Measurements from ENCODE around the gene MCM8. TPM values are rescaled to one million over a fixed set of nuclear protein-coding genes. Genes with fewer than 3 reads are reported as not detected.
"Not testable (repeated sequence)": the region's sequence is repeated elsewhere in the genome, so short reads cannot be mapped to it uniquely, and the experiment has no call there.

Gene MCM8
- total RNA-seq, 6 donors from 2014 or later, result 2.9 to 7.5 (median 3.9) TPM

DNA sequence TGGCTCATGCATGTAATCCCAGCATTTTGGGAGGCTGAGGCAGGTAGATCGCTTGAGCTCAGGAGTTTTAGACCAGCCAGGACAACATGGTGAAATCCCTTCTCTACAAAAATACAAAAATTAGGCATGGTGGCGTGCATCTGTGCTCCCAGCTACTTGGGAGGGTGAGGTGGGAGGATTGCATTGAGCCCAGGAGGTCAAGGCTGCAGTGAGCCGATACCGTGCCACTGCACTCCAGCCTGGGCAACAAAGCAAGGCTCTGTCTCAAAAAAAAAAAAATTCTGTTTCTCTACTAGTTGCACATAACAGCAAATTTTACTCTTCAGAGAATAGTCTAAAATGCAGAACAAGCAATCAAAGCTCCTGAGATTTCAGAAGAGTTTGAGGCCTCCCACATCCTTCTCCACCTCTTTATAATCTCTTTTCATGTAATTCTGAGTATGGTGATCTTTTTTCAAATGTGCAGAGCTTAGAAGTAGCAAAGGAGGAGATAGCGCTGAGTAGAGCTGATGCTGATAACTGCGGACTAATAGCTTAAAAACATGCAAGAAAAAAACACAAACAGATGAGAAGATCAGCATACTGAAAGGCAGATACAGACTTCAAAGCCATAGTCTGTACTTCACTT lies 80.1 kb downstream of the MCM8 start:
- H3K36me3 ChIP-seq, result peaks cover 0 to 37% (median 18%) of the 10 kb centered on the region in 4 donors
- H3K27ac ChIP-seq, result no peak overlapping the region
- no peak for TF ChIP-seq POLR2A (IDR thresholded peaks at IDR 0.05)
- TF ChIP-seq POLR2AphosphoS5 (IDR thresholded peaks at IDR 0.05), result no peak
- TF ChIP-seq, protein P1, sequence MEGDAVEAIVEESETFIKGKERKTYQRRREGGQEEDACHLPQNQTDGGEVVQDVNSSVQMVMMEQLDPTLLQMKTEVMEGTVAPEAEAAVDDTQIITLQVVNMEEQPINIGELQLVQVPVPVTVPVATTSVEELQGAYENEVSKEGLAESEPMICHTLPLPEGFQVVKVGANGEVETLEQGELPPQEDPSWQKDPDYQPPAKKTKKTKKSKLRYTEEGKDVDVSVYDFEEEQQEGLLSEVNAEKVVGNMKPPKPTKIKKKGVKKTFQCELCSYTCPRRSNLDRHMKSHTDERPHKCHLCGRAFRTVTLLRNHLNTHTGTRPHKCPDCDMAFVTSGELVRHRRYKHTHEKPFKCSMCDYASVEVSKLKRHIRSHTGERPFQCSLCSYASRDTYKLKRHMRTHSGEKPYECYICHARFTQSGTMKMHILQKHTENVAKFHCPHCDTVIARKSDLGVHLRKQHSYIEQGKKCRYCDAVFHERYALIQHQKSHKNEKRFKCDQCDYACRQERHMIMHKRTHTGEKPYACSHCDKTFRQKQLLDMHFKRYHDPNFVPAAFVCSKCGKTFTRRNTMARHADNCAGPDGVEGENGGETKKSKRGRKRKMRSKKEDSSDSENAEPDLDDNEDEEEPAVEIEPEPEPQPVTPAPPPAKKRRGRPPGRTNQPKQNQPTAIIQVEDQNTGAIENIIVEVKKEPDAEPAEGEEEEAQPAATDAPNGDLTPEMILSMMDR (IDR thresholded peaks at IDR 0.05), result no peak
- TF ChIP-seq EP300 (IDR thresholded peaks at IDR 0.05), result no peak
- WGBS, 2 donors, result 92 to 93% methylated on average over 6 of the region's 6 CpGs
- H3K9me3 ChIP-seq, result no peaks in the 10 kb centered on the region
- H3K4me1 ChIP-seq, result peaks cover 5 to 15% (median 7%) of the 10 kb centered on the region in 4 donors
- ATAC-seq (ENCODE audit: low FRiP score in 2 of 2) (no peak), DNase-seq (no peak)
- H3K4me3 ChIP-seq, result no peak overlapping the region
- H3K27me3 ChIP-seq, result no peaks in the 10 kb centered on the region

DNA sequence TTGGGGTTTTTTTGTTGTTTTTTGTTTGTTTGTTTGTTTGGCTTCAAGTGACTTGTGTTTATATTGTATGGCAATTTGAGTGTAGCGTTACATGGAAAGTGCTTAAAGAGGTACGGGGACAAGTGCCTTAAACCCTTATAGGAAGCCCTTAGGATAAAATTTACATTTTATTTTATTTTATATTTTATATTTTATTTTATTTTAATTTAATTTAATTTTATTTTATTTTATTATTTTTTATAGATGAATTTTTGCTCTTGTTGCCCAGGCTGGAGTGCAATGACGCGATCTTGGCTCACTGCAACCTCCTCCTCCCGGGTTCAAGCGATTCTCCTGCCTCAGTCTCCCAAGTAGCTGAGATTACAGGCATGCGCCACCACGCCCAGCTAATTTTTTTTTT lies 82.5 kb downstream of the MCM8 start:
- H3K4me3 ChIP-seq; DNase-seq; H3K27ac ChIP-seq; H3K9me3 ChIP-seq; ATAC-seq (ENCODE audit: low FRiP score in 2 of 2); H3K27me3 ChIP-seq: not testable (repeated sequence)
- 98 to 100% methylated on average over 8 of the region's 8 CpGs for whole genome bisulfite sequencing, 2 donors
- H3K36me3 ChIP-seq, result peaks cover 0 to 50% (median 32%) of the 10 kb centered on the region in 4 donors
- peaks cover 5 to 15% (median 7%) of the 10 kb centered on the region in 4 donors for H3K4me1 ChIP-seq

DNA sequence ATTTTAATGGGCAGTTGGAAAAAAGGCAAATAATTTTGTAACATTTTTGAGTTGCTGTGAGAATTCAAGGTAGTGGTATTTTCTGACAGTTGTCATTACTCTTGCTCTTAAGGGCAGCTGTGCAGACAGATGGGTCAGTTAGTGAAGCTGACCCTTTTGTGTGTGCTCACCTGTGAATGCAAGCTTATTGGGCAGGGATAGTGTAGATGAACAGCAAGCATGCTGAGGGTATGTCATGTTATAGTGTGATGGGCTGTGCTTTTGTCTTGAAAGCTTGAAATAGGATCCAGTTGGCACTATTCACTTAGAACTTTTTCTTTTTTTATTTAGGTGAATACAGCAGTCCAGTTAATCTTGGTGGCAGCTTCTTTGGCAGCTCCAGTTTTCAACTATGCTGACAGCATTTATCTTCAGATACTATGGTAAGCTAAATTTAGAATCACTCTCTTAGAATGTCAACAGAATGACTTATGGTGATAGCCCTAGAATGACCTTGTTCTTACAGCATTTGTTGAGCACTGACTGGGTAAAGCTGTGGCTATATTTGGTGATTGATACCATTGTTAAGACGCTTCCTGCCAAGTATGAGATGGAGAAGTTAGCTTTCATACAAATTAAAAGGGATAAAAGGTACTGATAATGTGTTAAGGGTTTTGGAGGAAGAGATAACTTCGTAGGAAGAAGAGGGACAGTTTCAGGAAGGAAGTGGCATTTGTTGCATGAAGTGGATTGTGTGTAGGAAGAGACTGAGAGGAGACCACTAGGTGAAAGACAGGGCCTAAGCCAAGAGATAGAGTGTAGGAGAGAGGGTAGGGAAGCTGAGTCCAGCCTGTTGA lies 83.9 kb downstream of the MCM8 start:
- no peaks in the 10 kb centered on the region for H3K27me3 ChIP-seq
- H3K27ac ChIP-seq, result peak overlapping the region in 1 of 4 donors; percentile 23
- H3K4me1 ChIP-seq, result peaks cover 5 to 15% (median 7%) of the 10 kb centered on the region in 4 donors
- WGBS, 2 donors, result 27 to 39% methylated on average over 2 of the region's 2 CpGs
- H3K9me3 ChIP-seq, result no peaks in the 10 kb centered on the region
- H3K4me3 ChIP-seq, result no peak overlapping the region
- TF ChIP-seq POLR2AphosphoS5 (IDR thresholded peaks at IDR 0.05) (no peak), POLR2A (IDR thresholded peaks at IDR 0.05) (no peak), EP300 (IDR thresholded peaks at IDR 0.05) (no peak)
- TF ChIP-seq, protein P1 (IDR thresholded peaks at IDR 0.05), result no peak
- no peak for DNase-seq
- ATAC-seq (ENCODE audit: low FRiP score in 2 of 2), result no peak
- H3K36me3 ChIP-seq, result peaks cover 0 to 65% (median 42%) of the 10 kb centered on the region in 4 donors

DNA sequence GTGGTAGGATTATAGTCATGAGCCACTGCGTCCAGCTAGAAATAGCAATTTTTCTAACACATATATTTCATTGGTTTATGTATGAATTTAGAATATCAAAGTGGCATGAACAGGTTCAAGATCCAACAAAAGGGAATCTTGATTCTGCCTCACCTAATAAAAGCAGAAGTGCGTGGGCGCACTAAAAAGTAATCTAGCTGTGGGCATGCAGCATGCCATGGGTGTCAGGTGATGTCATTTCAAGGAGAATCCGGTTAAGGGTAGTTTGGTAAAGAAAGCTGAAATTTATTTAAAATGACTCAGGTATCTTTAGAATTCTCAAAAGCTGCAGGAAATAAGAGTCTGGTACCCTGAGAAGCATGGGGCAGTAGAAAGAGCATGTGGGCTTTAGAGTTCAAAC lies 85.8 kb downstream of the MCM8 start:
- Histone ChIP-seq H3K27me3 (no peaks in the 10 kb centered on the region), H3K4me3 (no peak overlapping the region), H3K9me3 (no peaks in the 10 kb centered on the region), H3K4me1 (peaks cover 5 to 15% (median 7%) of the 10 kb centered on the region in 4 donors), H3K36me3 (peaks cover 0 to 83% (median 56%) of the 10 kb centered on the region in 4 donors), H3K27ac (no peak overlapping the region)
- ATAC-seq (ENCODE audit: low FRiP score in 2 of 2) (no peak), DNase-seq (no peak)
- WGBS, 2 donors, result 97 to 98% methylated on average over 4 of the region's 4 CpGs
- TF ChIP-seq, protein P1 (IDR thresholded peaks at IDR 0.05), result no peak
- TF ChIP-seq POLR2A (IDR thresholded peaks at IDR 0.05), result no peak
- no peak for TF ChIP-seq EP300 (IDR thresholded peaks at IDR 0.05)
- no peak for TF ChIP-seq POLR2AphosphoS5 (IDR thresholded peaks at IDR 0.05)

DNA sequence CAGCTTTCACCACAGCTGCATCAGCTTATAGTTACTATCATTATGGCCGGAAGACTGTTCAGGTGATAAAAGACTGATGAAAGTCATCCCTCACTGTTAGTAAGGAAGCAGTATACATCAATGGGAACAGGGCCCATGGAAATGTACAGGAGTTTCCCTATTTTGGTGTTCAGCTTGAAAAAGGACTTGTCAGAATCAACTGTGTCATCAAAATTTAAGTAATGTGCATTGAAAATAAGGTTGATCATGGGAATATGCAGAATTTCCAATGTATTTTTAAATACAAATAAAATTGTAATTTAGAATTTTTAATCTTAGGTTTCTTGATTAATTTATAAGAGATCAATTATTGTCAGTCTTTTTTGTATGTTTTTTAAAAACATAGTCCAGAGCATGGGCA lies 86.6 kb downstream of the MCM8 start:
- peaks cover 3 to 15% (median 6%) of the 10 kb centered on the region in 4 donors for H3K4me1 ChIP-seq
- no peaks in the 10 kb centered on the region for H3K27me3 ChIP-seq
- peaks cover 0 to 92% (median 65%) of the 10 kb centered on the region in 4 donors for H3K36me3 ChIP-seq
- no peak for TF ChIP-seq EP300 (IDR thresholded peaks at IDR 0.05)
- TF ChIP-seq POLR2AphosphoS5 (IDR thresholded peaks at IDR 0.05), result no peak
- TF ChIP-seq, protein P1 (IDR thresholded peaks at IDR 0.05), result no peak
- TF ChIP-seq POLR2A (IDR thresholded peaks at IDR 0.05), result no peak
- H3K9me3 ChIP-seq, result no peaks in the 10 kb centered on the region
- H3K4me3 ChIP-seq, result no peak overlapping the region
- 95 to 100% methylated on average over 1 of the region's 1 CpG for WGBS, 2 donors
- ATAC-seq (ENCODE audit: low FRiP score in 2 of 2) (no peak), DNase-seq (no peak)
- H3K27ac ChIP-seq, result no peak overlapping the region

Data from upper lobe of left lung (tissue), 6 donors.